A549 (cell line): ENCODE measurements around the gene RHOT2. TPM values are rescaled to one million over a fixed set of nuclear protein-coding genes. Genes with fewer than 3 reads are reported as not detected.
A peak's percentile ranks its signal among the peaks of the same experiment; 100 is the strongest.

Experiments used
- ATAC-seq, 2 experiments: fragments of 200-7000 bp in 1 of 2; fragments of >200 bp in 1 of 2; cut with Nextera tagmentation in 1 of 2; cut with Tn5 transposase in 1 of 2; 3 replicates each; pipeline versions ENCODE4 v1.8.0 to v1.9.1; 2018 to 2020; ENCODE audit warnings: mild to moderate bottlenecking in 1 of 2, moderate library complexity in 1 of 2
- CTCF ChIA-PET: fragments of 300-600 bp; sonication (Branson Sonifier 250); formaldehyde crosslinking; extraction: SDS; loops from one replicate; lab custom pipeline; 2021; ENCODE audit warnings: antibody characterized with exemption, inconsistent platforms; lab: Yijun Ruan, JAX
- POLR2A ChIA-PET: fragments of 350-600 bp; formaldehyde crosslinking; extraction: SDS; loops from one replicate; lab custom pipeline; 2021; ENCODE audit warnings: antibody characterized with exemption, inconsistent platforms; lab: Yijun Ruan, JAX
- DNase-seq, 2 experiments: peaks; one replicate each; pipeline versions ENCODE4 v3.0.0 to v3.0.0-alpha.2; 2011 to 2016; ENCODE audit warnings: low read depth in 1 of 2, low spot score in 1 of 2
- FAIRE-seq: peaks from 2 replicates; lab custom pipeline; 2011; peaks lifted over from hg19 to GRCh38; lab: Jason Lieb, UNC
- H3K27ac ChIP-seq, 2 experiments: fragments of >200 bp; sonication (Bioruptor Twin); formaldehyde crosslinking; 3 replicates each; pipeline ENCODE4 v1.5.1; 2016 to 2017
- H3K4me1 ChIP-seq: fragments of >200 bp; sonication (Bioruptor Twin); formaldehyde crosslinking; 3 replicates; pipeline ENCODE4 v1.6.1; 2016
- H3K4me2 ChIP-seq: fragments of >200 bp; sonication (Bioruptor Twin); formaldehyde crosslinking; 3 replicates; pipeline ENCODE4 v1.6.1; 2016
- H3K4me3 ChIP-seq: fragments of >200 bp; sonication (Bioruptor Twin); formaldehyde crosslinking; 3 replicates; pipeline ENCODE4 v1.5.1; 2016
- H3K9me3 ChIP-seq: fragments of >200 bp; sonication (Bioruptor Twin); formaldehyde crosslinking; 3 replicates; pipeline ENCODE4 v1.6.1; 2016
- CBX8 ChIP-seq: fragments of 200-600 bp; sonication (generic); IDR thresholded peaks from 2 replicates; pipeline ENCODE4 v1.6.1; 2016
- CHD4 ChIP-seq: fragments of 200-600 bp; sonication (generic); IDR thresholded peaks from 2 replicates; pipeline ENCODE4 v1.6.1; 2016; ENCODE audit warnings: antibody characterized with exemption, mild to moderate bottlenecking, borderline replicate concordance
- EHMT2 ChIP-seq: fragments of 200-600 bp; sonication (generic); IDR thresholded peaks from 2 replicates; pipeline ENCODE4 v1.6.1; 2016; ENCODE audit warnings: antibody characterized with exemption, low read depth, mild to moderate bottlenecking, moderate library complexity
- HEYL ChIP-seq: fragments of 250-450 bp; sonication (Bioruptor Pico); IDR thresholded peaks from 2 replicates; pipeline ENCODE4 v1.8.0; 2021; ENCODE audit warnings: mild to moderate bottlenecking, moderate library complexity
- HOXB13 ChIP-seq: fragments of 250-450 bp; sonication (Bioruptor Pico); IDR thresholded peaks from 2 replicates; pipeline ENCODE4 v1.5.0; 2020; ENCODE audit warnings: low read depth, mild to moderate bottlenecking, moderate library complexity
- HOXB5 ChIP-seq: fragments of 250-450 bp; sonication (Bioruptor Pico); IDR thresholded peaks from 2 replicates; pipeline ENCODE4 v1.5.0; 2020; ENCODE audit warnings: mild to moderate bottlenecking, moderate library complexity
- MAZ ChIP-seq: fragments of 150-350 bp; IDR thresholded peaks from 2 replicates; pipeline ENCODE4 v1.6.1; 2014; ENCODE audit warnings: antibody characterized with exemption, low read depth, low read length, borderline replicate concordance
- NFE2L2 ChIP-seq: fragments of 150-350 bp; conservative IDR thresholded peaks from 2 replicates; pipeline ENCODE4 v1.6.1; 2014; ENCODE audit warnings: low read length
- PBX3 ChIP-seq: IDR thresholded peaks from 2 replicates; pipeline ENCODE4 v1.6.1; 2012
- POLR2A ChIP-seq: IDR thresholded peaks from 2 replicates; pipeline ENCODE4 v1.6.1; 2012; ENCODE audit warnings: mild to moderate bottlenecking, low read length
- RNF2 ChIP-seq: fragments of 200-600 bp; sonication (generic); IDR thresholded peaks from 2 replicates; pipeline ENCODE4 v1.6.1; 2016; ENCODE audit warnings: low read depth, mild to moderate bottlenecking, antibody characterized with exemption, moderate library complexity, borderline replicate concordance
- TFCP2L1 ChIP-seq: fragments of 250-450 bp; sonication (Bioruptor Pico); IDR thresholded peaks from 2 replicates; pipeline ENCODE4 v1.5.0; 2021; ENCODE audit warnings: mild to moderate bottlenecking
- TP53 ChIP-seq: fragments of 250-450 bp; sonication (Bioruptor Pico); IDR thresholded peaks from 2 replicates; pipeline ENCODE4 v1.5.0; 2021; ENCODE audit warnings: mild to moderate bottlenecking, moderate library complexity
- ZC3H11A ChIP-seq: fragments of 450-650 bp; IDR thresholded peaks from 2 replicates; pipeline ENCODE4 v1.6.1; 2014; ENCODE audit warnings: antibody characterized with exemption, mild to moderate bottlenecking
- ZNF302 ChIP-seq: fragments of 250-450 bp; sonication (Bioruptor Pico); IDR thresholded peaks from 2 replicates; pipeline ENCODE4 v1.9.0; 2021; ENCODE audit warnings: inconsistent platforms, mild to moderate bottlenecking, moderate library complexity
- WGBS: methylation state at CpG from one replicate; pipeline ENCODE4 v1.1.6; 2017; ENCODE audit errors: missing lambda C conversion rate; 5-methylcytosine and 5-hydroxymethylcytosine counted together
- polyA plus RNA-seq, 4 experiments: library from polyadenylated mRNA; depleted of rRNA in 3 of 4; stranded (reverse); fragments of >200 nt; fragmentation: RNase III in 1 of 4; extraction: RNeasy Plus Mini Kit Qiagen cat#74134 plus additional on column Dnase treatment in 1 of 4; gene quantifications; 2 replicates in 3 of 4; 3 replicates in 1 of 4; pipeline ENCODE4 v1.2.3, GENCODE V29; 2011 to 2017
- TF ChIP-seq, protein P1 (sequence below): fragments of >200 bp; sonication (Bioruptor Twin); formaldehyde crosslinking; IDR thresholded peaks from 3 replicates; pipeline ENCODE4 v1.5.1; 2016
- TF ChIP-seq, protein P2 (sequence below): IDR thresholded peaks from 2 replicates; pipeline ENCODE4 v1.6.1; 2012
- TF ChIP-seq, protein P3 (sequence below): fragments of 200-600 bp; sonication (generic); IDR thresholded peaks from 2 replicates; pipeline ENCODE4 v1.6.1; 2016; ENCODE audit warnings: antibody characterized with exemption, mild to moderate bottlenecking, moderate library complexity
- TF ChIP-seq, protein P4 (sequence below): fragments of >200 bp; sonication (Bioruptor Twin); formaldehyde crosslinking; IDR thresholded peaks from 3 replicates; pipeline ENCODE4 v1.6.1; 2016

Gene RHOT2
- polyA plus RNA-seq, 2 of the 4 experiments (the other 2 are of a cell fraction), result 38.0 to 83.1 TPM

GRCh38 chr16:628321-629061, 39.4 kb upstream of the RHOT2 start:
- CTCF ChIA-PET, result interaction anchor here (1.2 to 2.3 kb wide), 4 partner anchors 19 to 49 kb away, joined by 3 to 6 read pairs (median 5); no protein-coding TSS in a partner anchor
- ATAC-seq (no peak), DNase-seq (no peak), FAIRE-seq (no peak)
- H3K27ac ChIP-seq, result peak overlapping the region in 1 of 2 experiments; percentile 87; a peak in 1 of 6 replicates
- no peaks in the 10 kb centered on the region for H3K9me3 ChIP-seq
- H3K4me2 ChIP-seq, result no peak overlapping the region
- POLR2A ChIA-PET, result interaction anchor here (1.7 kb wide), 1 partner anchor 8 kb away, joined by 11 read pairs; the partner anchor contains the start of gene METTL26
- TF ChIP-seq HOXB13 (CRISPR knock-in tag) (no peak), CBX8 (no peak), MAZ (no peak), PBX3 (no peak), EHMT2 (no peak), TP53 (no peak), TFCP2L1 (CRISPR knock-in tag) (no peak), ZC3H11A (no peak), POLR2A (no peak)
- TF ChIP-seq, protein P1, sequence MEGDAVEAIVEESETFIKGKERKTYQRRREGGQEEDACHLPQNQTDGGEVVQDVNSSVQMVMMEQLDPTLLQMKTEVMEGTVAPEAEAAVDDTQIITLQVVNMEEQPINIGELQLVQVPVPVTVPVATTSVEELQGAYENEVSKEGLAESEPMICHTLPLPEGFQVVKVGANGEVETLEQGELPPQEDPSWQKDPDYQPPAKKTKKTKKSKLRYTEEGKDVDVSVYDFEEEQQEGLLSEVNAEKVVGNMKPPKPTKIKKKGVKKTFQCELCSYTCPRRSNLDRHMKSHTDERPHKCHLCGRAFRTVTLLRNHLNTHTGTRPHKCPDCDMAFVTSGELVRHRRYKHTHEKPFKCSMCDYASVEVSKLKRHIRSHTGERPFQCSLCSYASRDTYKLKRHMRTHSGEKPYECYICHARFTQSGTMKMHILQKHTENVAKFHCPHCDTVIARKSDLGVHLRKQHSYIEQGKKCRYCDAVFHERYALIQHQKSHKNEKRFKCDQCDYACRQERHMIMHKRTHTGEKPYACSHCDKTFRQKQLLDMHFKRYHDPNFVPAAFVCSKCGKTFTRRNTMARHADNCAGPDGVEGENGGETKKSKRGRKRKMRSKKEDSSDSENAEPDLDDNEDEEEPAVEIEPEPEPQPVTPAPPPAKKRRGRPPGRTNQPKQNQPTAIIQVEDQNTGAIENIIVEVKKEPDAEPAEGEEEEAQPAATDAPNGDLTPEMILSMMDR, result no peak
- TF ChIP-seq, protein P2, sequence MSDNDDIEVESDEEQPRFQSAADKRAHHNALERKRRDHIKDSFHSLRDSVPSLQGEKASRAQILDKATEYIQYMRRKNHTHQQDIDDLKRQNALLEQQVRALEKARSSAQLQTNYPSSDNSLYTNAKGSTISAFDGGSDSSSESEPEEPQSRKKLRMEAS, result no peak
- TF ChIP-seq, protein P3, sequence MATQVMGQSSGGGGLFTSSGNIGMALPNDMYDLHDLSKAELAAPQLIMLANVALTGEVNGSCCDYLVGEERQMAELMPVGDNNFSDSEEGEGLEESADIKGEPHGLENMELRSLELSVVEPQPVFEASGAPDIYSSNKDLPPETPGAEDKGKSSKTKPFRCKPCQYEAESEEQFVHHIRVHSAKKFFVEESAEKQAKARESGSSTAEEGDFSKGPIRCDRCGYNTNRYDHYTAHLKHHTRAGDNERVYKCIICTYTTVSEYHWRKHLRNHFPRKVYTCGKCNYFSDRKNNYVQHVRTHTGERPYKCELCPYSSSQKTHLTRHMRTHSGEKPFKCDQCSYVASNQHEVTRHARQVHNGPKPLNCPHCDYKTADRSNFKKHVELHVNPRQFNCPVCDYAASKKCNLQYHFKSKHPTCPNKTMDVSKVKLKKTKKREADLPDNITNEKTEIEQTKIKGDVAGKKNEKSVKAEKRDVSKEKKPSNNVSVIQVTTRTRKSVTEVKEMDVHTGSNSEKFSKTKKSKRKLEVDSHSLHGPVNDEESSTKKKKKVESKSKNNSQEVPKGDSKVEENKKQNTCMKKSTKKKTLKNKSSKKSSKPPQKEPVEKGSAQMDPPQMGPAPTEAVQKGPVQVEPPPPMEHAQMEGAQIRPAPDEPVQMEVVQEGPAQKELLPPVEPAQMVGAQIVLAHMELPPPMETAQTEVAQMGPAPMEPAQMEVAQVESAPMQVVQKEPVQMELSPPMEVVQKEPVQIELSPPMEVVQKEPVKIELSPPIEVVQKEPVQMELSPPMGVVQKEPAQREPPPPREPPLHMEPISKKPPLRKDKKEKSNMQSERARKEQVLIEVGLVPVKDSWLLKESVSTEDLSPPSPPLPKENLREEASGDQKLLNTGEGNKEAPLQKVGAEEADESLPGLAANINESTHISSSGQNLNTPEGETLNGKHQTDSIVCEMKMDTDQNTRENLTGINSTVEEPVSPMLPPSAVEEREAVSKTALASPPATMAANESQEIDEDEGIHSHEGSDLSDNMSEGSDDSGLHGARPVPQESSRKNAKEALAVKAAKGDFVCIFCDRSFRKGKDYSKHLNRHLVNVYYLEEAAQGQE, result no peak
- peaks cover 43% of the 10 kb centered on the region for H3K4me1 ChIP-seq
- 89% methylated on average over 17 of the region's 33 CpGs for WGBS
- H3K4me3 ChIP-seq, result no peak overlapping the region

DNA sequence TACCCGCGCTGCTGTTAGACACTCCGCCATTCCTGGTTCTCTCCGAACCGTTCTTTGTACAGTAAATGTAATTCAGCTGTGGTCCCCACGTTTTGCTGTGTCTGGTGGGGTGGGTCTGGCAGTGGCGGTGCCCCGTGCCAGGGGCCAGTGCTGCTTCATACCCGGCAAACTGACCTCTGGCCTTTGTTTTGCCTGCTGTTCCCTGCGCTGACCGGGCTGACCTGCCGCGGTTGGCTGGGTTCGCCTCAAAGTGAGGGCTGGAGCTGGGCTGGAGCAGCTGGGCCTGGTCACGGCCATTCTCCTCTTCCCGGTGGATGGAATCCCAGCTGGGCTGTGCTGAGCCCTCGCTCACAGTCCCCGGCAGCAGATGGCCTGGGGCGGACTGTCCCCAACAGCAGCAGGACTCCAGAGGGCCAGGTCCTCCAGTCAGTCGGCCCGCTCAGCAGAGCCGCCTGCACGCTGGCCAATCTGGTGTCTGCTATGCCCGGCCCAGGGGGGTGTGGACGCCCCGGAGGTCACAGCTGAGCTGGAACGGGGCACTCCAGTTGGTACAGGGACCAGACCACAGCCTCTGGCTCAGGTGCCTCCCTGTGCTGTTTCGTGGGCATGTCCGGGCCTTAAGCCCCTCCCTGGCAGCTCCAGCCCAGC, 38.6 kb upstream of the RHOT2 start:
- ATAC-seq, result no peak
- DNase-seq, result no peak
- peaks cover 43% of the 10 kb centered on the region for H3K4me1 ChIP-seq

More for the DNA sequence above, 38.6 kb upstream of the RHOT2 start:
- H3K9me3 ChIP-seq, result no peaks in the 10 kb centered on the region
- no peak for FAIRE-seq
- TF ChIP-seq CHD4 (no peak), TFCP2L1 (CRISPR knock-in tag) (no peak), NFE2L2 (no peak), HOXB5 (CRISPR knock-in tag) (no peak), ZNF302 (CRISPR knock-in tag) (no peak), HEYL (CRISPR knock-in tag) (no peak), RNF2 (no peak)
- TF ChIP-seq, protein P2, result no peak
- TF ChIP-seq, protein P4, sequence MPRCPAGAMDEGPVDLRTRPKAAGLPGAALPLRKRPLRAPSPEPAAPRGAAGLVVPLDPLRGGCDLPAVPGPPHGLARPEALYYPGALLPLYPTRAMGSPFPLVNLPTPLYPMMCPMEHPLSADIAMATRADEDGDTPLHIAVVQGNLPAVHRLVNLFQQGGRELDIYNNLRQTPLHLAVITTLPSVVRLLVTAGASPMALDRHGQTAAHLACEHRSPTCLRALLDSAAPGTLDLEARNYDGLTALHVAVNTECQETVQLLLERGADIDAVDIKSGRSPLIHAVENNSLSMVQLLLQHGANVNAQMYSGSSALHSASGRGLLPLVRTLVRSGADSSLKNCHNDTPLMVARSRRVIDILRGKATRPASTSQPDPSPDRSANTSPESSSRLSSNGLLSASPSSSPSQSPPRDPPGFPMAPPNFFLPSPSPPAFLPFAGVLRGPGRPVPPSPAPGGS, result no peak
- ChIA-PET POLR2A (interaction anchor here (0.7 kb wide), 1 partner anchor 31 kb away, joined by 3 read pairs; no protein-coding TSS in a partner anchor), CTCF (interaction anchor here (1.4 to 2.3 kb wide), 3 partner anchors 19 to 50 kb away, joined by 4 to 6 read pairs (median 6); no protein-coding TSS in a partner anchor)
- H3K4me2 ChIP-seq, result no peak overlapping the region
- no peak overlapping the region for H3K4me3 ChIP-seq
- H3K27ac ChIP-seq, result peak overlapping the region in 1 of 2 experiments; percentile 30; a peak in 1 of 6 replicates
- 88% methylated on average over 16 of the region's 29 CpGs for WGBS
